ENCODE results near the gene FOXP3. TPM values are rescaled to one million over a fixed set of nuclear protein-coding genes. Genes with fewer than 3 reads are reported as not detected.
A peak's percentile ranks its signal among the peaks of the same experiment; 100 is the strongest.

FOXP3 gene
- total RNA-seq, 4 donors from 2014 or later: not detected

DNA sequence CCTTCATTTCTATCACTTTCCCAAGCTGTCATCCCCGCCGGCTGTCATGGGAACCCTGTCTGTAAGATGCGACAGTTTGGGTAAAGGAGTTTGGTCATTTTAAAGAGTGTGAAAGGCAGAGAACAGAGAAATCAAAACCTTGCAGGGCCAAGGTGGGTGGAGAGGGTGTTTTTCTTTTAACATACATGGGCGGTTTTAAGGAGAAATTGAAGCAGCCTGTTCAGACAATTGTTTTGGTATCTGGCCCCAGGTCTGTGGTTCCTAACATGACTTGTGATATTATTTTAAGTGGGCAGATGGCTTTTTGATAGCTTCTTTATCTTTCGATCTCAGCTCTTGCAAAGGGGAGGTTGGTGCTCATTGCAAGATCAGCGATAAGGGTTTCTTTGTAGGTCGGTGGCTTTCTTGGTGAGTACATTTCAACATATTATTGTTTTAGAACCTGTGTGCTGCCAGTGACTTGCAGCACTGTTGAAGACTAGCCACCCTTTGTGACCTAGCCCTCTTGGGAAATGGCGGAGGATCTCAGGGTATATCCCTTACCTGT is 8.7 kb upstream of the FOXP3 start:
- ATAC-seq (ENCODE audit: low FRiP score) (no peak), DNase-seq (ENCODE audit: low spot score) (no peak)
- TF ChIP-seq, protein P1, sequence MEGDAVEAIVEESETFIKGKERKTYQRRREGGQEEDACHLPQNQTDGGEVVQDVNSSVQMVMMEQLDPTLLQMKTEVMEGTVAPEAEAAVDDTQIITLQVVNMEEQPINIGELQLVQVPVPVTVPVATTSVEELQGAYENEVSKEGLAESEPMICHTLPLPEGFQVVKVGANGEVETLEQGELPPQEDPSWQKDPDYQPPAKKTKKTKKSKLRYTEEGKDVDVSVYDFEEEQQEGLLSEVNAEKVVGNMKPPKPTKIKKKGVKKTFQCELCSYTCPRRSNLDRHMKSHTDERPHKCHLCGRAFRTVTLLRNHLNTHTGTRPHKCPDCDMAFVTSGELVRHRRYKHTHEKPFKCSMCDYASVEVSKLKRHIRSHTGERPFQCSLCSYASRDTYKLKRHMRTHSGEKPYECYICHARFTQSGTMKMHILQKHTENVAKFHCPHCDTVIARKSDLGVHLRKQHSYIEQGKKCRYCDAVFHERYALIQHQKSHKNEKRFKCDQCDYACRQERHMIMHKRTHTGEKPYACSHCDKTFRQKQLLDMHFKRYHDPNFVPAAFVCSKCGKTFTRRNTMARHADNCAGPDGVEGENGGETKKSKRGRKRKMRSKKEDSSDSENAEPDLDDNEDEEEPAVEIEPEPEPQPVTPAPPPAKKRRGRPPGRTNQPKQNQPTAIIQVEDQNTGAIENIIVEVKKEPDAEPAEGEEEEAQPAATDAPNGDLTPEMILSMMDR (IDR thresholded peaks at IDR 0.05): no peak

DNA sequence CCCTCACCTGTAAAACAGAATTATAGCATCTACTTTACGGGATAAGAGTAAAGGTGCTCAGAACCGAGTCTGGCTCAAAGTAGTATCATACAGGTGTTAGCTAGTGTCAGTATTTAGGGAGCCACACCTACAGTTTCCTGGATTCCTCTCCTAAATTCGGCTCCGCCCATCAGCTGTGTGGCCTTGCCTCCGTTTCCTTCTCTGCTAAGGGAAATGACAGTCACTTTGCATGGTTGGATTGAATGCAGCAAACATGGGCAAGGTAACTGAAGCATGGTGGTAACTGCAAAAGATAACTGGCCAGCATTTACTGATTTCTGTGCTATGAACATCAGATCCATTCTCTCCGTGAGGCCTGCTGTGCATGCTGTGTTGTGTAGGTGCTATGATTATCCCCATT is 7.9 kb upstream of the FOXP3 start:
- ATAC-seq (ENCODE audit: low FRiP score) (no peak), DNase-seq (ENCODE audit: low spot score) (no peak)
- TF ChIP-seq, protein P1 (IDR thresholded peaks at IDR 0.05): no peak

DNA sequence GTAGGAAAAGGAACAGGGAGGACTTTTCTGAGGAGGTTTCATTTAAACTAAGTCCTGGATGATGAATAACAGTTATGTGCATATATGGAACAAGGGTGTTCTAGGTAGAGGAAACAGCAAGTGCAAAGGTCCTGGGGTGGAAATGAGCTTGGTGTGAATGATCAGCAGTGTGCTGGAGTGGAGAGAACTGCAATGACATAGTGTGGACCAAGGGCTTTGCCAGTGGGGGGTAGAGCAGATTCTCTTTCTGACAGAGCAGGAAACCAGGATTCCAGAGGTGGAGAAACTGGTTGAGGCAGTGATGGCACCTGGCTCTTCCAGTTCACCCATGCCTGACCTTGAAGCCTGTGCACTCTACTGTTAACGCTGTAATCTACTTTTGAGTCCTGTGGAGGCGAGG is 6.8 kb upstream of the FOXP3 start:
- TF ChIP-seq, protein P1 (IDR thresholded peaks at IDR 0.05): no peak
- no peak for ATAC-seq (ENCODE audit: low FRiP score)
- no peak for DNase-seq (ENCODE audit: low spot score)

DNA sequence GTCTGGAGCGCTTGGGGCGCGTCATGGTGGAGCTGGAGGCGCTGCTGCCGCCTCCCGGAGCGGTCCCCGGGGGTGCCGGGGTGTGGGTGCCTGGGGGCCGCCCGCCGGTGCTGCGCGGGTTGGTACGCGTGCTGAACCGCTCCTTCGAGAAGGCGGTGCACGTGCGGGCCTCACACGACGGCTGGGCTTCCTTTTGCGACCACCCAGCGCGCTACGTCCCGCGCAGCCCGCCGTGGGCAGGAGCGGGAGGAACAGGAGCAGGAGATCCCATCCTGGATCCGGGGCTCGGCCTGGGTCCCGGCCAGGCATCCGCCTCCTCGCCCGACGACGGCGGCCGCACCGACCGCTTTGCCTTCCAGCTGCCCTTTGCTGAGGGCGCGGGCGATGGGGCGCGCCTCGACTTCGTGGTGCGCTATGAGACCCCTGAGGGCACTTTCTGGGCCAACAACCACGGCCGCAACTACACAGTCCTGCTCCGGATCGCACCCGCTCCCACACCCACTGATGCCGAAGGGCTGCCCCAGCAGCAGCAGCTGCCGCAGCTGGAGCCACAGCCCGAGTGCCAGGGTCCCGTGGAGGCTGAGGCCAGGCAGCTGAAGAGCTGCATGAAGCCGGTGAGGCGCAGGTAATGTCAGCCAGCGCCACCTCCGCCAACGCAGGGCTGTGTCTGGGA is 5.9 kb upstream of the FOXP3 start:
- TF ChIP-seq, protein P1 (IDR thresholded peaks at IDR 0.05): no peak
- no peak for DNase-seq (ENCODE audit: low spot score)
- ATAC-seq (ENCODE audit: low FRiP score): no peak

DNA sequence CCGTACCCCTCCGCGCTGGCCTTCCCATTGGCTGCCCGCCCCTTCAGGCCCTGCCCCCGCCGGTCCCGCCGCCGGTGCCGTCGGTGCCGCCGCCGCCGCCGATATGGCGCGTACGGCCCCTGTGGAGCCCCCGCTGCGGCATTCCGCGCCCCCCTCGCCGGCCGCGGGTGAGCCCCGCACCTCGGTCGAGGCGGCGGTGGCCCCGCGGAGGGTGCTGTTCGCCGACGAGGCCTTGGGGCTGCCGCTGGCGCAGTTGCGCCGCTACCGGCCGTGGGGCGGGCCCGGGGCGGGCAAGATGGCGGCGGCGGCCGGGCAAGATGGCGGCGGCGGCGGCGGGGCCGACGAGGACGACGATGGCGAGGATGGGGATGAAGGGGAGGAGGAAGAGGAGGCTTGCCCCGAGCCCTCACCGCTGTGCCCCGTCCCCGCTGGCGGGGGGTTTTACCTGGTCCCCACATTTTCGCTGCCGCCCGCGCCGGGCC is 5.3 kb upstream of the FOXP3 start, which contains the start of gene PPP1R3F:
TSS of gene PPP1R3F (plus strand) at position 27 of the 482 bp plus-strand sequence. CDS start at position 104, 77 bp downstream.
- ATAC-seq (ENCODE audit: low FRiP score) (peak; percentile 7), DNase-seq (ENCODE audit: low spot score) (no peak)
- TF ChIP-seq, protein P1 (IDR thresholded peaks at IDR 0.05): no peak

DNA sequence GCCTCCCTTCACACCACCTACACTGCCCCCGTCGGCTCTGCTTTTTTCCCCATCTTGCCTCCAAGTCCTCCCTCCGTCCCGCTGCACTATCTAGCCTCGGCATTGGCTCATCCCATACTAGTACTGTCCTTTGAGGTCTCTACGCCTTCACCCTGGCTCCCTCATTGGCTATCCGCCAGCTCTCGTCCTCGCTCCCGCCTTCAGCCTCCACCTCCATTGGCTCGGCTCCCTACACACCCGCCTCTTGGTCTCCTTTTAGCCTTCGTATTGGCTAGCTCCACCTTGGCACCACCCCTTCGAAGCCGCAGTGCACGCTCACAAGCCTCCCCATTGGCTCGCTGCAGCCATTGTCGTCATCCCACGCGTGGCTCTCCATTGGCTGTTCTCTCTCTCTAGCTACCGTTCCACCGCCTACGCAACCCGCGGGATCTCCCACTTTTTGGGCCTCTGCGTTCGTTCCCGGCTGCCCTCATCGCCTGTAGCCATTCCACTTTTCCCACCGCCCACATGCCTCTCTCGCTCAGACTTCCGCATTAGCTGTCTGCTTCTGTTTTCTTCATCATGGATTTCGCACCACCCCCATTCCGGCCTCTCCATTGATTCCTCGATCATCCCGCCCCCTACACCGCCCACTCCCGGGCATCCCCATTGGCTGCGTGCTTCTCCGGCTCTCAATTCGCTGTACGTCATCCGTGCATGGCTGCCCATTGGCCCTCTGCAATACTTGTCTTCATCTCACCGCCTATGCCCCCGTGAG is 4.7 kb upstream of the FOXP3 start:
- peak; percentile 83 for DNase-seq (ENCODE audit: low spot score)

More for the DNA sequence above, 4.7 kb upstream of the FOXP3 start:
- TF ChIP-seq, protein P1 (IDR thresholded peaks at IDR 0.05): no peak
- ATAC-seq (ENCODE audit: low FRiP score): peak; percentile 96
